NCI-H1092 (cell line): Measurements from ENCODE around the gene MMS19.
"Not testable (repeated sequence)": the region's sequence is repeated elsewhere in the genome, so short reads cannot be mapped to it uniquely, and the experiment has no call there.

ENCODE experiments used
- DNase-seq: peaks from one replicate; lab custom pipeline; 2025; lab: John Stamatoyannopoulos, UW

MMS19 gene

GRCh38 chr10:97506199-97506991 is 8.2 kb upstream of the MMS19 start:
- no peak for DNase-seq

- no peak for DNase-seq
These were observed 6.9 kb upstream of the MMS19 start for GRCh38 chr10:97505152-97505551.

GRCh38 chr10:97503406-97503805 is 5.2 kb upstream of the MMS19 start:
- DNase-seq = no peak

GRCh38 chr10:97502916-97503315 is 4.7 kb upstream of the MMS19 start:
- no peak for DNase-seq

GRCh38 chr10:97500297-97500575 is 2.0 kb upstream of the MMS19 start:
- no peak for DNase-seq

GRCh38 chr10:97499561-97500296 is 1.5 kb upstream of the MMS19 start:
- no peak for DNase-seq

GRCh38 chr10:97498841-97499560 is 779 bp upstream of the MMS19 start, which contains the start of gene UBTD1:
Gene UBTD1 (plus strand): TSS chr10:97498924. CDS start chr10:97499204, 280 bp downstream.
- no peak for DNase-seq

GRCh38 chr10:97497572-97498075 is 598 bp downstream of the MMS19 start:
- DNase-seq = peak; percentile 5

- DNase-seq = no peak
These were observed 3.2 kb downstream of the MMS19 start for GRCh38 chr10:97494863-97495506.

GRCh38 chr10:97494151-97494550 is 4.1 kb downstream of the MMS19 start:
- DNase-seq = no peak

- no peak for DNase-seq
These were observed 7.6 kb downstream of the MMS19 start for GRCh38 chr10:97490592-97490991.

GRCh38 chr10:97485647-97486281 is 12.5 kb downstream of the MMS19 start:
- DNase-seq = no peak

GRCh38 chr10:97483921-97484320 is 14.3 kb downstream of the MMS19 start:
- no peak for DNase-seq

- no peak for DNase-seq
These were observed 14.7 kb downstream of the MMS19 start for GRCh38 chr10:97483506-97483905.

- no peak for DNase-seq
These were observed 15.8 kb downstream of the MMS19 start for GRCh38 chr10:97482381-97482780.

GRCh38 chr10:97481071-97481470 is 17.2 kb downstream of the MMS19 start:
- no peak for DNase-seq

- no peak for DNase-seq
These were observed 18.3 kb downstream of the MMS19 start for GRCh38 chr10:97479939-97480338.

GRCh38 chr10:97479410-97479809 is 18.8 kb downstream of the MMS19 start:
- DNase-seq = not testable (repeated sequence)

GRCh38 chr10:97475936-97476594 is 22.2 kb downstream of the MMS19 start:
- DNase-seq = no peak

GRCh38 chr10:97474918-97475317 is 23.3 kb downstream of the MMS19 start:
- no peak for DNase-seq

GRCh38 chr10:97468781-97469180 is 29.4 kb downstream of the MMS19 start:
- not testable (repeated sequence) for DNase-seq
